HepG2 (cell line): ENCODE data around the gene CAPN11. TPM values are rescaled to one million over a fixed set of nuclear protein-coding genes. Genes with fewer than 3 reads are reported as not detected.

ENCODE experiments used
- FIP1L1 ChIP-seq: fragments of 200-400 bp; formaldehyde crosslinking; IDR thresholded peaks from 2 replicates; pipeline ENCODE4 v1.6.1; 2018; ENCODE audit warnings: low read depth, mild to moderate bottlenecking, low read length, moderate library complexity, borderline replicate concordance; ENCODE audit not compliant: insufficient read depth
- HBP1 ChIP-seq: IDR thresholded peaks from 2 replicates; pipeline ENCODE4 v1.6.1; 2016; ENCODE audit warnings: low read depth, control low read depth
- MTA3 ChIP-seq: sonication (generic); formaldehyde crosslinking; IDR thresholded peaks from 2 replicates; pipeline ENCODE4 v1.4.0; 2020; ENCODE audit warnings: missing genetic modification reagents
- NFE2L2 ChIP-seq: fragments of 150-350 bp; IDR thresholded peaks from 2 replicates; pipeline ENCODE4 v1.6.1; 2014; ENCODE audit warnings: low read length
- PHF5A ChIP-seq: IDR thresholded peaks from one replicate; pipeline ENCODE4 v1.6.1; 2018; ENCODE audit warnings: low read depth, missing genetic modification reagents; ENCODE audit not compliant: unreplicated experiment
- PRDM10 ChIP-seq: sonication (generic); formaldehyde crosslinking; IDR thresholded peaks from 2 replicates; pipeline ENCODE4 v1.4.0; 2020; ENCODE audit warnings: low read depth, missing genetic modification reagents
- RBAK ChIP-seq: sonication (generic); formaldehyde crosslinking; IDR thresholded peaks from 2 replicates; pipeline ENCODE4 v1.5.1; 2020; ENCODE audit warnings: mild to moderate bottlenecking, missing genetic modification reagents
- SSRP1 ChIP-seq: IDR thresholded peaks from 2 replicates; pipeline ENCODE4 v1.6.1; 2016; ENCODE audit warnings: control low read depth
- TCF7L2 ChIP-seq: IDR thresholded peaks from 2 replicates; pipeline ENCODE4 v1.6.1; 2011; ENCODE audit warnings: mild to moderate bottlenecking, low read depth, low read length, moderate library complexity
- WIZ ChIP-seq: sonication (generic); formaldehyde crosslinking; IDR thresholded peaks from 2 replicates; pipeline ENCODE4 v1.5.1; 2020; ENCODE audit warnings: mild to moderate bottlenecking, missing genetic modification reagents
- ZFP37 ChIP-seq: sonication (generic); formaldehyde crosslinking; IDR thresholded peaks from 2 replicates; pipeline ENCODE4 v1.4.0; 2020; ENCODE audit warnings: missing genetic modification reagents, borderline replicate concordance
- ZMYM2 ChIP-seq: sonication (generic); formaldehyde crosslinking; IDR thresholded peaks from 2 replicates; pipeline ENCODE4 v1.8.0; 2022; ENCODE audit warnings: mild to moderate bottlenecking, missing genetic modification reagents
- ZNF101 ChIP-seq: sonication (generic); formaldehyde crosslinking; IDR thresholded peaks from 2 replicates; pipeline ENCODE4 v1.4.0; 2020; ENCODE audit warnings: mild to moderate bottlenecking, low read depth, missing genetic modification reagents, borderline replicate concordance
- ZNF264 ChIP-seq: sonication (generic); formaldehyde crosslinking; IDR thresholded peaks from 2 replicates; pipeline ENCODE4 v1.4.0; 2020; ENCODE audit warnings: missing genetic modification reagents
- ZNF331 ChIP-seq: sonication (generic); formaldehyde crosslinking; IDR thresholded peaks from 2 replicates; pipeline ENCODE4 v1.4.0; 2020; ENCODE audit warnings: missing genetic modification reagents
- ZNF83 ChIP-seq: sonication (generic); formaldehyde crosslinking; IDR thresholded peaks from 2 replicates; pipeline ENCODE4 v1.4.0; 2020; ENCODE audit warnings: missing genetic modification reagents, mild to moderate bottlenecking, borderline replicate concordance
- ZSCAN31 ChIP-seq: sonication (generic); formaldehyde crosslinking; IDR thresholded peaks from 2 replicates; pipeline ENCODE4 v1.5.0; 2020; ENCODE audit warnings: low read depth, mild to moderate bottlenecking, missing genetic modification reagents
- polyA plus RNA-seq, 8 experiments: library from polyadenylated mRNA; depleted of rRNA in 3 of 8; stranded (reverse) in 7 of 8; unstranded in 1 of 8; fragments of >200 nt; fragmentation: Illumina TruSeq in 4 of 8; extraction: Trizol in 4 of 8; gene quantifications; 2 replicates each; pipeline versions ENCODE4 v1.2.1 to v1.2.3, GENCODE V29; 2011 to 2016; ENCODE audit warnings: low read depth in 4 of 8, missing spikeins in 1 of 8, mixed read lengths in 1 of 8; ENCODE audit not compliant: insufficient read depth in 1 of 8
- total RNA-seq, 5 experiments: library from RNA; depleted of rRNA; stranded (reverse); fragments of >200 nt; fragmentation: Illumina TruSeq; extraction: Trizol; gene quantifications; 2 replicates each; pipeline ENCODE4 v1.2.3, GENCODE V29; 2016; ENCODE audit warnings: low read depth in 1 of 5
- TF ChIP-seq, protein P1 (sequence below): IDR thresholded peaks from 2 replicates; pipeline ENCODE4 v1.4.0; 2020; ENCODE audit warnings: mild to moderate bottlenecking, missing genetic modification reagents
- TF ChIP-seq, protein P2 (sequence below): sonication (generic); formaldehyde crosslinking; IDR thresholded peaks from 2 replicates; pipeline ENCODE4 v1.4.0; 2020; ENCODE audit warnings: missing genetic modification reagents

Gene CAPN11
- total and polyA plus RNA-seq, 2 of the 13 experiments (the other 11 are each of a cell fraction or from before 2014, with no cell fraction given): 0.07 to 0.11 TPM

GRCh38 chr6:44223319-44224028 lies 64.9 kb downstream of the CAPN11 start, which contains the start of gene SLC29A1 (continued):
- peak; percentile 85 for TF ChIP-seq ZSCAN31 (CRISPR knock-in tag)
- TF ChIP-seq, protein P1, sequence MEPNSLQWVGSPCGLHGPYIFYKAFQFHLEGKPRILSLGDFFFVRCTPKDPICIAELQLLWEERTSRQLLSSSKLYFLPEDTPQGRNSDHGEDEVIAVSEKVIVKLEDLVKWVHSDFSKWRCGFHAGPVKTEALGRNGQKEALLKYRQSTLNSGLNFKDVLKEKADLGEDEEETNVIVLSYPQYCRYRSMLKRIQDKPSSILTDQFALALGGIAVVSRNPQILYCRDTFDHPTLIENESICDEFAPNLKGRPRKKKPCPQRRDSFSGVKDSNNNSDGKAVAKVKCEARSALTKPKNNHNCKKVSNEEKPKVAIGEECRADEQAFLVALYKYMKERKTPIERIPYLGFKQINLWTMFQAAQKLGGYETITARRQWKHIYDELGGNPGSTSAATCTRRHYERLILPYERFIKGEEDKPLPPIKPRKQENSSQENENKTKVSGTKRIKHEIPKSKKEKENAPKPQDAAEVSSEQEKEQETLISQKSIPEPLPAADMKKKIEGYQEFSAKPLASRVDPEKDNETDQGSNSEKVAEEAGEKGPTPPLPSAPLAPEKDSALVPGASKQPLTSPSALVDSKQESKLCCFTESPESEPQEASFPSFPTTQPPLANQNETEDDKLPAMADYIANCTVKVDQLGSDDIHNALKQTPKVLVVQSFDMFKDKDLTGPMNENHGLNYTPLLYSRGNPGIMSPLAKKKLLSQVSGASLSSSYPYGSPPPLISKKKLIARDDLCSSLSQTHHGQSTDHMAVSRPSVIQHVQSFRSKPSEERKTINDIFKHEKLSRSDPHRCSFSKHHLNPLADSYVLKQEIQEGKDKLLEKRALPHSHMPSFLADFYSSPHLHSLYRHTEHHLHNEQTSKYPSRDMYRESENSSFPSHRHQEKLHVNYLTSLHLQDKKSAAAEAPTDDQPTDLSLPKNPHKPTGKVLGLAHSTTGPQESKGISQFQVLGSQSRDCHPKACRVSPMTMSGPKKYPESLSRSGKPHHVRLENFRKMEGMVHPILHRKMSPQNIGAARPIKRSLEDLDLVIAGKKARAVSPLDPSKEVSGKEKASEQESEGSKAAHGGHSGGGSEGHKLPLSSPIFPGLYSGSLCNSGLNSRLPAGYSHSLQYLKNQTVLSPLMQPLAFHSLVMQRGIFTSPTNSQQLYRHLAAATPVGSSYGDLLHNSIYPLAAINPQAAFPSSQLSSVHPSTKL (CRISPR knock-in tag): peak; percentile 66
- TF ChIP-seq ZFP37 (CRISPR knock-in tag): no peak
- peak; percentile 49 for TF ChIP-seq ZNF83 (CRISPR knock-in tag)
- peak; percentile 80 for TF ChIP-seq PHF5A (CRISPR knock-in tag)
- no peak for TF ChIP-seq SSRP1 (CRISPR knock-in tag)
- 0 out of 2 replicates have a peak, but pooled peaks have one; percentile 38 for TF ChIP-seq HBP1
- peak; percentile 61; the same call in 1 of the 2 replicates for TF ChIP-seq ZNF264 (CRISPR knock-in tag)
- TF ChIP-seq WIZ: 0 out of 2 replicates have a peak, but pooled peaks have one; percentile 37
- TF ChIP-seq MTA3: no peak
- TF ChIP-seq, protein P2, sequence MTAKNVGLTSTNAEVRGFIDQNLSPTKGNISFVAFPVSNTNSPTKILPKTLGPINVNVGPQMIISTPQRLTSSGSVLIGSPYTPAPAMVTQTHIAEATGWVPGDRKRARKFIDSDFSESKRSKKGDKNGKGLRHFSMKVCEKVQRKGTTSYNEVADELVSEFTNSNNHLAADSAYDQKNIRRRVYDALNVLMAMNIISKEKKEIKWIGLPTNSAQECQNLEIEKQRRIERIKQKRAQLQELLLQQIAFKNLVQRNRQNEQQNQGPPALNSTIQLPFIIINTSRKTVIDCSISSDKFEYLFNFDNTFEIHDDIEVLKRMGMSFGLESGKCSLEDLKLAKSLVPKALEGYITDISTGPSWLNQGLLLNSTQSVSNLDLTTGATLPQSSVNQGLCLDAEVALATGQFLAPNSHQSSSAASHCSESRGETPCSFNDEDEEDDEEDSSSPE (CRISPR knock-in tag): peak; percentile 92
- no peak for TF ChIP-seq NFE2L2
- no peak for TF ChIP-seq FIP1L1
- no peak for TF ChIP-seq TCF7L2
- TF ChIP-seq ZMYM2 (CRISPR knock-in tag): no peak
- no peak for TF ChIP-seq PRDM10 (CRISPR knock-in tag)
- TF ChIP-seq ZNF101 (CRISPR knock-in tag): no peak
- TF ChIP-seq ZNF331 (CRISPR knock-in tag): peak; percentile 46; the same call in 1 of the 2 replicates
- no peak for TF ChIP-seq RBAK (CRISPR knock-in tag)
